Activated effector memory CD4-positive, alpha-beta T cell treated with anti-CD3 and anti-CD28 coated beads, Interleukin-2, amount 50 U/mL, for 16 hours (primary cell): ENCODE results near the gene TAPBPL.
A peak's percentile ranks its signal among the peaks of the same experiment; 100 is the strongest.

Source experiments
- DNase-seq: peaks from one replicate; pipeline ENCODE4 v3.0.0-alpha.2; 2020

The TAPBPL gene

GRCh38 chr12:6437586-6437985 lies 14.3 kb upstream of the TAPBPL start:
- peak; percentile 24 for DNase-seq

GRCh38 chr12:6438345-6438744 lies 13.5 kb upstream of the TAPBPL start:
- DNase-seq = no peak

- DNase-seq = no peak
Observed at GRCh38 chr12:6440391-6440790, 11.5 kb upstream of the TAPBPL start.

- DNase-seq = no peak
Observed at GRCh38 chr12:6442836-6443235, 9.0 kb upstream of the TAPBPL start.

- DNase-seq = peak; percentile 68
Observed at GRCh38 chr12:6443361-6443983, 8.4 kb upstream of the TAPBPL start.

GRCh38 chr12:6444031-6444430 lies 7.8 kb upstream of the TAPBPL start:
- DNase-seq = peak; percentile 57

- DNase-seq = peak; percentile 67
Observed at GRCh38 chr12:6444704-6445688, 6.8 kb upstream of the TAPBPL start, which contains the start of gene CD27. TSS of gene CD27 (plus strand) at chr12:6444955. CDS start at chr12:6445096, 141 bp downstream.

- peak; percentile 62 for DNase-seq
Observed at GRCh38 chr12:6450091-6450868, 1.6 kb upstream of the TAPBPL start.

- peak; percentile 68 for DNase-seq
Observed at GRCh38 chr12:6450869-6451347, 934 bp upstream of the TAPBPL start.

- DNase-seq = peak; percentile 71
Observed at GRCh38 chr12:6452245-6452943, 552 bp downstream of the TAPBPL start.

- DNase-seq = peak; percentile 80
Observed at GRCh38 chr12:6452944-6453630, 1.2 kb downstream of the TAPBPL start.

GRCh38 chr12:6457220-6457945 lies 5.5 kb downstream of the TAPBPL start:
- DNase-seq = peak; percentile 60

GRCh38 chr12:6458281-6459003 lies 6.6 kb downstream of the TAPBPL start:
- DNase-seq = peak; percentile 48

- no peak for DNase-seq
Observed at GRCh38 chr12:6459004-6459337, 7.1 kb downstream of the TAPBPL start.

- DNase-seq = peak; percentile 73
Observed at GRCh38 chr12:6460751-6461371, 9.0 kb downstream of the TAPBPL start.

- peak; percentile 92 for DNase-seq
Observed at GRCh38 chr12:6461401-6462233, 9.8 kb downstream of the TAPBPL start.

GRCh38 chr12:6462234-6462995 lies 10.6 kb downstream of the TAPBPL start:
- peak; percentile 75 for DNase-seq

- DNase-seq = peak; percentile 74
Observed at GRCh38 chr12:6463216-6463615, 11.4 kb downstream of the TAPBPL start.
